IMR-90 (cell line): ENCODE data around the gene ROBO4.
A peak's percentile ranks its signal among the peaks of the same experiment; 100 is the strongest.

Source experiments
- RAD21 ChIP-seq: IDR thresholded peaks from 2 replicates; pipeline ENCODE4 v1.6.1; 2012; ENCODE audit warnings: low read length, improper control_type of control experiment
- TF ChIP-seq, protein P1 (sequence below): conservative IDR thresholded peaks from 2 replicates; pipeline ENCODE4 v1.5.1; 2012; ENCODE audit warnings: mild to moderate bottlenecking, low read depth, low read length, improper control_type of control experiment

DNA sequence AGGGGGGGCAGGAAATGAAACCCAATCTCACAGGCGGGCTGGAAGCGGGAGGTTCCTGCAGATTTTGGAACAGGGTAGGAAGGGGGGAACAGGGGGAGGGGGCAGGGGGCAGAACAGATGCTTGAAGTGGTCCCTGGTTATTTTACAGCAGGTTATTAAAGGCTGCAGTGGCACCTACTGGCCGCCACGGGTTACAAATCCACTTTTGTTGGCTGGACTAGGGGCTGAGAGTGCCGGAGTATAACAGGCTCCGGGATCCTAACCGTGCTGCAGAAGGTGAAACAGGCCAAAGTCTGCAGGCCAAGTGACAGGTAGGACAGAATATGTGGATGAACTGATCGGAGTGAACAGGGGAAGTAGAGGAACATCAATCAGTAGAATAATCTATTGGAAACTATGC, 30.0 kb downstream of the ROBO4 start:
- TF ChIP-seq, protein P1, sequence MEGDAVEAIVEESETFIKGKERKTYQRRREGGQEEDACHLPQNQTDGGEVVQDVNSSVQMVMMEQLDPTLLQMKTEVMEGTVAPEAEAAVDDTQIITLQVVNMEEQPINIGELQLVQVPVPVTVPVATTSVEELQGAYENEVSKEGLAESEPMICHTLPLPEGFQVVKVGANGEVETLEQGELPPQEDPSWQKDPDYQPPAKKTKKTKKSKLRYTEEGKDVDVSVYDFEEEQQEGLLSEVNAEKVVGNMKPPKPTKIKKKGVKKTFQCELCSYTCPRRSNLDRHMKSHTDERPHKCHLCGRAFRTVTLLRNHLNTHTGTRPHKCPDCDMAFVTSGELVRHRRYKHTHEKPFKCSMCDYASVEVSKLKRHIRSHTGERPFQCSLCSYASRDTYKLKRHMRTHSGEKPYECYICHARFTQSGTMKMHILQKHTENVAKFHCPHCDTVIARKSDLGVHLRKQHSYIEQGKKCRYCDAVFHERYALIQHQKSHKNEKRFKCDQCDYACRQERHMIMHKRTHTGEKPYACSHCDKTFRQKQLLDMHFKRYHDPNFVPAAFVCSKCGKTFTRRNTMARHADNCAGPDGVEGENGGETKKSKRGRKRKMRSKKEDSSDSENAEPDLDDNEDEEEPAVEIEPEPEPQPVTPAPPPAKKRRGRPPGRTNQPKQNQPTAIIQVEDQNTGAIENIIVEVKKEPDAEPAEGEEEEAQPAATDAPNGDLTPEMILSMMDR: peak; percentile 53
- peak; percentile 45 for TF ChIP-seq RAD21
